HEK293 (cell line): ENCODE measurements around the gene NCKAP1.
A peak's percentile ranks its signal among the peaks of the same experiment; 100 is the strongest.
"Not testable (repeated sequence)": the region's sequence is repeated elsewhere in the genome, so short reads cannot be mapped to it uniquely, and the experiment has no call there.

Source experiments
- CTCF ChIA-PET: fragments of 350-600 bp; formaldehyde crosslinking; extraction: SDS; loops from one replicate; lab custom pipeline; 2021; ENCODE audit warnings: antibody characterized with exemption; lab: Yijun Ruan, JAX
- POLR2A ChIA-PET: fragments of 300-600 bp; formaldehyde crosslinking; extraction: SDS; loops from one replicate; lab custom pipeline; 2020; ENCODE audit warnings: antibody characterized with exemption, inconsistent platforms; lab: Yijun Ruan, JAX
- H3K27ac ChIP-seq: fragments of 200-500 bp; sonication (Bioruptor generic); 2 replicates; pipeline ENCODE4 v1.5.1; 2014; ENCODE audit warnings: low read depth, low read length, control low read depth, inconsistent platforms; ENCODE audit errors: extremely low read depth
- H3K36me3 ChIP-seq, 2 experiments: fragments of 200-500 bp in 1 of 2; sonication (Bioruptor generic) in 1 of 2; 1 replicate in 1 of 2; 2 replicates in 1 of 2; pipeline ENCODE4 v1.5.1; 2014 to 2017; ENCODE audit warnings: inconsistent platforms in 2 of 2, low read length in 2 of 2; ENCODE audit not compliant: control insufficient read depth in 2 of 2, insufficient read depth in 1 of 2
- H3K4me1 ChIP-seq: fragments of 200-500 bp; sonication (Bioruptor generic); 2 replicates; pipeline ENCODE4 v1.5.1; 2014; ENCODE audit warnings: mild to moderate bottlenecking, low read length, inconsistent platforms; ENCODE audit not compliant: control insufficient read depth, insufficient read depth
- H3K4me3 ChIP-seq: 2 replicates; pipeline ENCODE4 v1.5.1; 2011; ENCODE audit warnings: low read depth, mild to moderate bottlenecking, control low read depth, low read length, moderate library complexity
- H3K9me3 ChIP-seq: fragments of 200-500 bp; sonication (Bioruptor generic); 2 replicates; pipeline ENCODE4 v1.5.1; 2014; ENCODE audit warnings: low read depth, low read length, inconsistent platforms; ENCODE audit not compliant: control insufficient read depth, insufficient read depth
- BCL6B ChIP-seq: fragments of 450-650 bp; formaldehyde crosslinking; IDR thresholded peaks from 2 replicates; pipeline ENCODE4 v1.5.1; 2017; ENCODE audit warnings: missing biosample characterization, missing genetic modification characterization
- GLI4 ChIP-seq: fragments of 450-650 bp; formaldehyde crosslinking; IDR thresholded peaks from 2 replicates; pipeline ENCODE4 v1.5.1; 2016; ENCODE audit warnings: missing biosample characterization, missing genetic modification characterization
- KLF1 ChIP-seq: fragments of 450-650 bp; formaldehyde crosslinking; IDR thresholded peaks from 2 replicates; pipeline ENCODE4 v1.5.1; 2016; ENCODE audit warnings: missing biosample characterization, missing genetic modification characterization
- RBAK ChIP-seq: fragments of 450-650 bp; formaldehyde crosslinking; IDR thresholded peaks from 2 replicates; pipeline ENCODE4 v1.5.1; 2016; ENCODE audit warnings: missing biosample characterization, missing genetic modification characterization
- SALL2 ChIP-seq: fragments of 450-650 bp; formaldehyde crosslinking; IDR thresholded peaks from 2 replicates; pipeline ENCODE4 v1.5.0; 2017; ENCODE audit warnings: missing biosample characterization, mild to moderate bottlenecking, missing genetic modification characterization, borderline replicate concordance
- YY1 ChIP-seq: fragments of 450-650 bp; formaldehyde crosslinking; IDR thresholded peaks from 2 replicates; pipeline ENCODE4 v1.5.1; 2018; ENCODE audit warnings: missing biosample characterization, missing genetic modification characterization
- ZBTB11 ChIP-seq: fragments of 450-650 bp; formaldehyde crosslinking; conservative IDR thresholded peaks from 2 replicates; pipeline ENCODE4 v1.5.1; 2016; ENCODE audit warnings: low read depth, missing biosample characterization, missing genetic modification characterization
- ZBTB48 ChIP-seq: fragments of 450-650 bp; formaldehyde crosslinking; IDR thresholded peaks from 2 replicates; pipeline ENCODE4 v1.5.1; 2016; ENCODE audit warnings: missing biosample characterization, missing genetic modification characterization
- ZNF138 ChIP-seq: fragments of 450-650 bp; formaldehyde crosslinking; IDR thresholded peaks from 2 replicates; pipeline ENCODE4 v1.5.1; 2016; ENCODE audit warnings: missing biosample characterization, missing genetic modification characterization, borderline replicate concordance
- ZNF140 ChIP-seq: fragments of 450-650 bp; formaldehyde crosslinking; IDR thresholded peaks from 2 replicates; pipeline ENCODE4 v1.5.1; 2016; ENCODE audit warnings: missing biosample characterization, missing genetic modification characterization
- ZNF169 ChIP-seq: fragments of 450-650 bp; formaldehyde crosslinking; IDR thresholded peaks from 2 replicates; pipeline ENCODE4 v1.5.1; 2016; ENCODE audit warnings: missing biosample characterization, missing genetic modification characterization
- ZNF184 ChIP-seq: fragments of 450-650 bp; IDR thresholded peaks from 2 replicates; pipeline ENCODE4 v1.5.1; 2018; ENCODE audit warnings: missing biosample characterization, mild to moderate bottlenecking, missing genetic modification characterization
- ZNF221 ChIP-seq: fragments of 450-650 bp; formaldehyde crosslinking; IDR thresholded peaks from 2 replicates; pipeline ENCODE4 v1.5.1; 2017; ENCODE audit warnings: missing biosample characterization, missing genetic modification characterization, borderline replicate concordance
- ZNF362 ChIP-seq: fragments of 450-650 bp; formaldehyde crosslinking; IDR thresholded peaks from 2 replicates; pipeline ENCODE4 v1.5.1; 2016; ENCODE audit warnings: missing biosample characterization, missing genetic modification characterization
- ZNF394 ChIP-seq: fragments of 450-650 bp; formaldehyde crosslinking; IDR thresholded peaks from 2 replicates; pipeline ENCODE4 v1.5.1; 2016; ENCODE audit warnings: missing biosample characterization, missing genetic modification characterization, mild to moderate bottlenecking, moderate library complexity, borderline replicate concordance
- ZNF416 ChIP-seq: fragments of 450-650 bp; formaldehyde crosslinking; IDR thresholded peaks from 2 replicates; pipeline ENCODE4 v1.5.1; 2016; ENCODE audit warnings: missing biosample characterization, missing genetic modification characterization
- ZNF426 ChIP-seq: fragments of 450-650 bp; formaldehyde crosslinking; IDR thresholded peaks from 2 replicates; pipeline ENCODE4 v1.5.1; 2017; ENCODE audit warnings: missing biosample characterization, missing genetic modification characterization, mild to moderate bottlenecking, inconsistent platforms, moderate library complexity
- ZNF513 ChIP-seq: fragments of 450-650 bp; IDR thresholded peaks from 2 replicates; pipeline ENCODE4 v1.5.1; 2018; ENCODE audit warnings: missing biosample characterization, missing genetic modification characterization
- ZNF514 ChIP-seq: fragments of 450-650 bp; formaldehyde crosslinking; IDR thresholded peaks from 2 replicates; pipeline ENCODE4 v1.5.1; 2016; ENCODE audit warnings: missing biosample characterization, missing genetic modification characterization
- ZNF555 ChIP-seq: fragments of 450-650 bp; formaldehyde crosslinking; conservative IDR thresholded peaks from 2 replicates; pipeline ENCODE4 v1.5.1; 2017; ENCODE audit warnings: missing biosample characterization, mild to moderate bottlenecking, missing genetic modification characterization, inconsistent platforms
- ZNF580 ChIP-seq: fragments of 450-650 bp; formaldehyde crosslinking; IDR thresholded peaks from 2 replicates; pipeline ENCODE4 v1.5.1; 2016; ENCODE audit warnings: missing biosample characterization, missing genetic modification characterization
- ZNF623 ChIP-seq: fragments of 450-650 bp; formaldehyde crosslinking; IDR thresholded peaks from 2 replicates; pipeline ENCODE4 v1.5.1; 2016; ENCODE audit warnings: missing biosample characterization, missing genetic modification characterization
- ZNF654 ChIP-seq: fragments of 450-650 bp; formaldehyde crosslinking; IDR thresholded peaks from 2 replicates; pipeline ENCODE4 v1.5.1; 2016; ENCODE audit warnings: low read depth, missing biosample characterization, missing genetic modification characterization
- ZNF76 ChIP-seq: fragments of 450-650 bp; formaldehyde crosslinking; IDR thresholded peaks from 2 replicates; pipeline ENCODE4; 2016; ENCODE audit warnings: low read depth, missing biosample characterization, missing genetic modification characterization, borderline replicate concordance
- ZNF830 ChIP-seq: fragments of 450-650 bp; IDR thresholded peaks from 2 replicates; pipeline ENCODE4 v1.5.0; 2018; ENCODE audit warnings: missing biosample characterization, missing genetic modification characterization, low read depth, mild to moderate bottlenecking, moderate library complexity
- ZNF843 ChIP-seq: fragments of 450-650 bp; formaldehyde crosslinking; IDR thresholded peaks from 2 replicates; pipeline ENCODE4 v1.5.1; 2016; ENCODE audit warnings: missing biosample characterization, missing genetic modification characterization
- ZXDB ChIP-seq: fragments of 450-650 bp; formaldehyde crosslinking; IDR thresholded peaks from 2 replicates; pipeline ENCODE4 v1.5.1; 2016; ENCODE audit warnings: missing biosample characterization, missing genetic modification characterization

NCKAP1 gene

GRCh38 chr2:182894174-182894573 is 144.1 kb downstream of the NCKAP1 start:
- TF ChIP-seq ZNF514 (tag by site-specific recombination) (no peak), SALL2 (no peak), ZNF362 (tag by site-specific recombination) (no peak), YY1 (tag by site-specific recombination) (no peak), ZNF830 (tag by site-specific recombination) (no peak), BCL6B (tag by site-specific recombination) (no peak), ZNF184 (tag by site-specific recombination) (no peak), ZNF138 (no peak), GLI4 (tag by site-specific recombination) (no peak), ZNF513 (no peak), RBAK (no peak), ZNF169 (tag by site-specific recombination) (no peak), ZNF416 (tag by site-specific recombination) (no peak), ZNF221 (tag by site-specific recombination) (no peak), ZNF76 (no peak), KLF1 (no peak), ZNF843 (no peak), ZBTB48 (tag by site-specific recombination) (no peak), ZXDB (tag by site-specific recombination) (no peak)
- TF ChIP-seq, all 188 proteins: peak for 0
- ChIA-PET CTCF (no interaction called here), POLR2A (no interaction called here)
- Histone ChIP-seq H3K36me3 (no peaks in the 10 kb centered on the region), H3K27ac (no peak overlapping the region), H3K9me3 (no peaks in the 10 kb centered on the region), H3K4me3 (no peak overlapping the region), H3K4me1 (peaks cover 20% of the 10 kb centered on the region; the same call in 1 of the 2 replicates)

GRCh38 chr2:182893666-182894065 is 144.6 kb downstream of the NCKAP1 start:
- ChIA-PET POLR2A (no interaction called here), CTCF (no interaction called here)
- Histone ChIP-seq H3K4me3 (no peak overlapping the region), H3K9me3 (no peaks in the 10 kb centered on the region), H3K27ac (no peak overlapping the region), H3K36me3 (no peaks in the 10 kb centered on the region), H3K4me1 (peaks cover 20% of the 10 kb centered on the region; the same call in 1 of the 2 replicates)
- no peak for TF ChIP-seq GLI4 (tag by site-specific recombination)
- peak; percentile 9; the same call in 1 of the 2 replicates for TF ChIP-seq ZNF140 (tag by site-specific recombination)

- CTCF ChIA-PET, H3K4me3 ChIP-seq, H3K9me3 ChIP-seq, H3K36me3 ChIP-seq, POLR2A ChIA-PET, H3K27ac ChIP-seq: not testable (repeated sequence)
- TF ChIP-seq ZNF426 (peak; percentile 62), ZNF580 (tag by site-specific recombination) (0 out of 2 replicates have a peak, but pooled peaks have one; percentile 1), ZNF555 (peak; percentile 37), ZBTB11 (tag by site-specific recombination) (peak; percentile 69), ZNF394 (tag by site-specific recombination) (peak; percentile 73; the same call in 1 of the 2 replicates), ZNF140 (tag by site-specific recombination) (peak; percentile 31; the same call in 1 of the 2 replicates), ZNF654 (peak; percentile 11; the same call in 1 of the 2 replicates), ZNF623 (tag by site-specific recombination) (peak; percentile 37)
- H3K4me1 ChIP-seq, result peaks cover 20% of the 10 kb centered on the region; the same call in 1 of the 2 replicates
Observed at GRCh38 chr2:182893035-182893434, 145.2 kb downstream of the NCKAP1 start.
